OCI-LY1 (cell line): Measurements from ENCODE around the gene POLD3.

Source experiments
- H2AFZ ChIP-seq: fragments of 200-600 bp; sonication (generic), shearing (Covaris generic); 2 replicates; pipeline ENCODE4 v1.6.0; 2014; ENCODE audit warnings: antibody characterized with exemption, mild to moderate bottlenecking, low read length
- H3F3A ChIP-seq: fragments of 200-600 bp; sonication (generic), shearing (Covaris generic); 2 replicates; pipeline ENCODE4 v1.6.0; 2014; ENCODE audit warnings: mild to moderate bottlenecking, antibody characterized with exemption, low read length, moderate library complexity; ENCODE audit not compliant: insufficient read depth
- H3K27ac ChIP-seq: fragments of 200-600 bp; sonication (generic); 2 replicates; pipeline ENCODE4 v1.5.1; 2014; ENCODE audit warnings: low read length, mixed run types, mild to moderate bottlenecking, low read depth; ENCODE audit not compliant: poor library complexity, severe bottlenecking
- H3K27me3 ChIP-seq: fragments of 200-600 bp; sonication (generic); 2 replicates; pipeline ENCODE4 v1.6.0; 2014; ENCODE audit warnings: antibody characterized with exemption, mild to moderate bottlenecking, low read length, moderate library complexity; ENCODE audit not compliant: insufficient read depth
- H3K36me3 ChIP-seq: fragments of 200-600 bp; sonication (generic); 2 replicates; pipeline ENCODE4 v1.6.1; 2014; ENCODE audit warnings: mild to moderate bottlenecking, antibody characterized with exemption, low read length, moderate library complexity, mixed read lengths; ENCODE audit not compliant: insufficient read depth
- H3K4me1 ChIP-seq: fragments of 200-600 bp; sonication (generic); 2 replicates; pipeline ENCODE4 v1.5.1; 2014; ENCODE audit warnings: mild to moderate bottlenecking, low read length, moderate library complexity; ENCODE audit not compliant: insufficient read depth, severe bottlenecking
- H3K4me2 ChIP-seq: fragments of 200-600 bp; sonication (generic), shearing (Covaris generic); 2 replicates; pipeline ENCODE4 v1.6.1; 2014; ENCODE audit warnings: low read length
- H3K4me3 ChIP-seq: fragments of 200-600 bp; sonication (generic); 2 replicates; pipeline ENCODE4 v1.5.1; 2014; ENCODE audit warnings: low read length, low read depth, mild to moderate bottlenecking, mixed read lengths; ENCODE audit not compliant: poor library complexity, severe bottlenecking
- H3K79me2 ChIP-seq: fragments of 200-600 bp; shearing (Covaris generic); 2 replicates; pipeline ENCODE4 v1.6.1; 2016; ENCODE audit warnings: mixed run types, low read length, mixed read lengths; ENCODE audit not compliant: insufficient read depth
- H3K9ac ChIP-seq: fragments of 200-600 bp; sonication (generic), shearing (Covaris generic); 2 replicates; pipeline ENCODE4 v1.6.1; 2014; ENCODE audit warnings: mild to moderate bottlenecking, low read length, mixed read lengths
- H3K9me2 ChIP-seq: fragments of 200-600 bp; sonication (generic), shearing (Covaris generic); 2 replicates; pipeline ENCODE4 v1.6.1; 2014; ENCODE audit warnings: low read depth, mild to moderate bottlenecking, low read length, mixed read lengths
- H3K9me3 ChIP-seq: fragments of 200-600 bp; shearing (Covaris generic); 2 replicates; pipeline ENCODE4 v1.6.1; 2014; ENCODE audit warnings: low read length, mixed read lengths
- H4K20me1 ChIP-seq: fragments of 200-600 bp; sonication (generic), shearing (Covaris generic); 2 replicates; pipeline ENCODE4 v1.6.0; 2016; ENCODE audit warnings: mild to moderate bottlenecking, low read length; ENCODE audit not compliant: insufficient read depth
- CTCF ChIP-seq: fragments of 200-600 bp; sonication (generic), shearing (Covaris generic); IDR thresholded peaks from 2 replicates; pipeline ENCODE4 v1.5.1; 2017; ENCODE audit warnings: mild to moderate bottlenecking, antibody characterized with exemption, low read length, moderate library complexity, mixed read lengths
- EZH2 ChIP-seq: fragments of 200-600 bp; sonication (generic), shearing (Covaris generic); IDR thresholded peaks from 2 replicates; pipeline ENCODE4 v1.8.0; 2017; ENCODE audit warnings: borderline replicate concordance, mixed run types, mild to moderate bottlenecking, antibody characterized with exemption, low read length, moderate library complexity, mixed read lengths

POLD3 gene

GRCh38 chr11:74604311-74604710, 11.9 kb downstream of the POLD3 start:
- H2AFZ ChIP-seq, result no peak overlapping the region
- no peaks in the 10 kb centered on the region for H3K9me2 ChIP-seq
- no peak overlapping the region for H3K27ac ChIP-seq
- no peak overlapping the region for H3K9ac ChIP-seq
- no peak overlapping the region for H3K4me3 ChIP-seq
- TF ChIP-seq CTCF (no peak), EZH2 (no peak)
- H3K27me3 ChIP-seq, result no peaks in the 10 kb centered on the region
- H3K9me3 ChIP-seq, result no peaks in the 10 kb centered on the region
- no peak overlapping the region for H3K4me2 ChIP-seq
- H3K36me3 ChIP-seq, result peaks cover 47% of the 10 kb centered on the region
- no peaks in the 10 kb centered on the region for H3K4me1 ChIP-seq
- H3K79me2 ChIP-seq, result no peaks in the 10 kb centered on the region
- no peaks in the 10 kb centered on the region for H4K20me1 ChIP-seq
- no peaks in the 10 kb centered on the region for H3F3A ChIP-seq

- no peaks in the 10 kb centered on the region for H3K27me3 ChIP-seq
- H3K9ac ChIP-seq, result no peak overlapping the region
- no peaks in the 10 kb centered on the region for H3K79me2 ChIP-seq
- H3K36me3 ChIP-seq, result peaks cover 51% of the 10 kb centered on the region
- no peak overlapping the region for H3K4me3 ChIP-seq
- no peaks in the 10 kb centered on the region for H3K9me3 ChIP-seq
- H3K9me2 ChIP-seq, result no peaks in the 10 kb centered on the region
- H3K27ac ChIP-seq, result no peak overlapping the region
- H3F3A ChIP-seq, result no peaks in the 10 kb centered on the region
- no peaks in the 10 kb centered on the region for H3K4me1 ChIP-seq
- TF ChIP-seq EZH2 (no peak), CTCF (no peak)
- H4K20me1 ChIP-seq, result no peaks in the 10 kb centered on the region
- H3K4me2 ChIP-seq, result no peak overlapping the region
- no peak overlapping the region for H2AFZ ChIP-seq
These were observed 13.0 kb downstream of the POLD3 start for GRCh38 chr11:74605403-74605802.

- no peak overlapping the region for H2AFZ ChIP-seq
- H4K20me1 ChIP-seq, result no peaks in the 10 kb centered on the region
- no peak overlapping the region for H3K9ac ChIP-seq
- no peaks in the 10 kb centered on the region for H3K4me1 ChIP-seq
- no peak overlapping the region for H3K4me3 ChIP-seq
- H3K79me2 ChIP-seq, result no peaks in the 10 kb centered on the region
- H3F3A ChIP-seq, result no peaks in the 10 kb centered on the region
- TF ChIP-seq CTCF (no peak), EZH2 (no peak)
- peaks cover 75% of the 10 kb centered on the region for H3K36me3 ChIP-seq
- H3K9me3 ChIP-seq, result no peaks in the 10 kb centered on the region
- no peaks in the 10 kb centered on the region for H3K9me2 ChIP-seq
- H3K27ac ChIP-seq, result no peak overlapping the region
- no peak overlapping the region for H3K4me2 ChIP-seq
- no peaks in the 10 kb centered on the region for H3K27me3 ChIP-seq
These were observed 16.0 kb downstream of the POLD3 start for GRCh38 chr11:74608431-74608830.
